A549 (cell line): ENCODE measurements around the gene BABAM2. TPM values are rescaled to one million over a fixed set of nuclear protein-coding genes. Genes with fewer than 3 reads are reported as not detected.
A peak's percentile ranks its signal among the peaks of the same experiment; 100 is the strongest.

Experiments used
- ATAC-seq, 2 experiments: fragments of 200-7000 bp in 1 of 2; fragments of >200 bp in 1 of 2; cut with Nextera tagmentation in 1 of 2; cut with Tn5 transposase in 1 of 2; 3 replicates each; pipeline versions ENCODE4 v1.8.0 to v1.9.1; 2018 to 2020; ENCODE audit warnings: mild to moderate bottlenecking in 1 of 2, moderate library complexity in 1 of 2
- CTCF ChIA-PET: fragments of 300-600 bp; sonication (Branson Sonifier 250); formaldehyde crosslinking; extraction: SDS; loops from one replicate; lab custom pipeline; 2021; ENCODE audit warnings: antibody characterized with exemption, inconsistent platforms; lab: Yijun Ruan, JAX
- POLR2A ChIA-PET: fragments of 350-600 bp; formaldehyde crosslinking; extraction: SDS; loops from one replicate; lab custom pipeline; 2021; ENCODE audit warnings: antibody characterized with exemption, inconsistent platforms; lab: Yijun Ruan, JAX
- DNase-seq, 2 experiments: peaks; one replicate each; pipeline versions ENCODE4 v3.0.0 to v3.0.0-alpha.2; 2011 to 2016; ENCODE audit warnings: low read depth in 1 of 2, low spot score in 1 of 2
- FAIRE-seq: peaks from 2 replicates; lab custom pipeline; 2011; peaks lifted over from hg19 to GRCh38; lab: Jason Lieb, UNC
- H3K27ac ChIP-seq, 2 experiments: fragments of >200 bp; sonication (Bioruptor Twin); formaldehyde crosslinking; 3 replicates each; pipeline ENCODE4 v1.5.1; 2016 to 2017
- H3K4me1 ChIP-seq: fragments of >200 bp; sonication (Bioruptor Twin); formaldehyde crosslinking; 3 replicates; pipeline ENCODE4 v1.6.1; 2016
- H3K4me2 ChIP-seq: fragments of >200 bp; sonication (Bioruptor Twin); formaldehyde crosslinking; 3 replicates; pipeline ENCODE4 v1.6.1; 2016
- H3K4me3 ChIP-seq: fragments of >200 bp; sonication (Bioruptor Twin); formaldehyde crosslinking; 3 replicates; pipeline ENCODE4 v1.5.1; 2016
- H3K9me3 ChIP-seq: fragments of >200 bp; sonication (Bioruptor Twin); formaldehyde crosslinking; 3 replicates; pipeline ENCODE4 v1.6.1; 2016
- BHLHE40 ChIP-seq: IDR thresholded peaks from 2 replicates; pipeline ENCODE4 v1.6.1; 2012; ENCODE audit warnings: low read depth, low read length, inconsistent platforms
- CBX2 ChIP-seq: fragments of 200-600 bp; sonication (generic); IDR thresholded peaks from 2 replicates; pipeline ENCODE4 v1.6.1; 2016; ENCODE audit warnings: low read depth, mild to moderate bottlenecking, borderline replicate concordance
- CBX8 ChIP-seq: fragments of 200-600 bp; sonication (generic); IDR thresholded peaks from 2 replicates; pipeline ENCODE4 v1.6.1; 2016
- CHD2 ChIP-seq: fragments of 150-350 bp; IDR thresholded peaks from 2 replicates; pipeline ENCODE4 v1.6.1; 2014; ENCODE audit warnings: low read length; ENCODE audit not compliant: partially characterized antibody
- CHD4 ChIP-seq: fragments of 200-600 bp; sonication (generic); IDR thresholded peaks from 2 replicates; pipeline ENCODE4 v1.6.1; 2016; ENCODE audit warnings: antibody characterized with exemption, mild to moderate bottlenecking, borderline replicate concordance
- CTCF ChIP-seq: fragments of >200 bp; sonication (Bioruptor Twin); formaldehyde crosslinking; IDR thresholded peaks from 3 replicates; pipeline ENCODE4 v1.5.1; 2016
- E2F6 ChIP-seq: IDR thresholded peaks from 2 replicates; pipeline ENCODE4 v1.6.1; 2012; ENCODE audit warnings: low read depth, borderline replicate concordance
- ELK1 ChIP-seq: fragments of 150-350 bp; IDR thresholded peaks from 2 replicates; pipeline ENCODE4 v1.6.1; 2014; ENCODE audit warnings: low read depth, mild to moderate bottlenecking, low read length
- FOSB ChIP-seq: fragments of 250-450 bp; sonication (Bioruptor Pico); IDR thresholded peaks from 2 replicates; pipeline ENCODE4 v1.5.0; 2020; ENCODE audit warnings: mild to moderate bottlenecking, moderate library complexity
- FOSL2 ChIP-seq, 2 experiments: fragments of 450-650 bp in 1 of 2; fragments of >200 bp in 1 of 2; sonication (Bioruptor Twin) in 1 of 2; formaldehyde crosslinking; IDR thresholded peaks; 2 replicates each; pipeline versions ENCODE4 v1.5.0 to v1.6.1; 2016 to 2020; ENCODE audit warnings: mild to moderate bottlenecking in 1 of 2, moderate library complexity in 1 of 2
- HES2 ChIP-seq: fragments of >200 bp; sonication (Bioruptor Twin); formaldehyde crosslinking; IDR thresholded peaks from 2 replicates; pipeline ENCODE4 v1.6.1; 2016
- HOXB13 ChIP-seq: fragments of 250-450 bp; sonication (Bioruptor Pico); IDR thresholded peaks from 2 replicates; pipeline ENCODE4 v1.5.0; 2020; ENCODE audit warnings: low read depth, mild to moderate bottlenecking, moderate library complexity
- JUN ChIP-seq, 2 experiments: fragments of >200 bp; sonication (Bioruptor Twin); formaldehyde crosslinking; IDR thresholded peaks; 2 replicates in 1 of 2; 3 replicates in 1 of 2; pipeline ENCODE4 v1.6.1; 2016 to 2017
- KDM5A ChIP-seq: fragments of 200-600 bp; sonication (generic); IDR thresholded peaks from 2 replicates; pipeline ENCODE4 v1.6.1; 2016; ENCODE audit warnings: antibody characterized with exemption, mild to moderate bottlenecking
- MAFK ChIP-seq: fragments of 450-650 bp; IDR thresholded peaks from 2 replicates; pipeline ENCODE4 v1.6.1; 2014; ENCODE audit not compliant: partially characterized antibody
- MYC ChIP-seq: IDR thresholded peaks from 2 replicates; pipeline ENCODE4 v1.6.1; 2012; ENCODE audit warnings: mild to moderate bottlenecking, inconsistent platforms, low read length, improper control_type of control experiment, borderline replicate concordance
- NFE2L2 ChIP-seq: fragments of 150-350 bp; conservative IDR thresholded peaks from 2 replicates; pipeline ENCODE4 v1.6.1; 2014; ENCODE audit warnings: low read length
- NPAS2 ChIP-seq: fragments of 250-450 bp; sonication (Bioruptor Pico); IDR thresholded peaks from 2 replicates; pipeline ENCODE4 v1.8.0; 2022; ENCODE audit warnings: mild to moderate bottlenecking, moderate library complexity, borderline replicate concordance
- PBX3 ChIP-seq: IDR thresholded peaks from 2 replicates; pipeline ENCODE4 v1.6.1; 2012
- POLR2A ChIP-seq: IDR thresholded peaks from 2 replicates; pipeline ENCODE4 v1.6.1; 2012; ENCODE audit warnings: mild to moderate bottlenecking, low read length
- POLR2AphosphoS2 ChIP-seq: conservative IDR thresholded peaks from 2 replicates; pipeline ENCODE4 v1.6.1; 2012; ENCODE audit warnings: low read length, improper control_type of control experiment, inconsistent platforms
- RNF2 ChIP-seq: fragments of 200-600 bp; sonication (generic); IDR thresholded peaks from 2 replicates; pipeline ENCODE4 v1.6.1; 2016; ENCODE audit warnings: low read depth, mild to moderate bottlenecking, antibody characterized with exemption, moderate library complexity, borderline replicate concordance
- TP53 ChIP-seq: fragments of 250-450 bp; sonication (Bioruptor Pico); IDR thresholded peaks from 2 replicates; pipeline ENCODE4 v1.5.0; 2021; ENCODE audit warnings: mild to moderate bottlenecking, moderate library complexity
- USF2 ChIP-seq: fragments of 450-650 bp; IDR thresholded peaks from 2 replicates; pipeline ENCODE4 v1.6.1; 2014; ENCODE audit warnings: antibody characterized with exemption
- ZC3H11A ChIP-seq: fragments of 450-650 bp; IDR thresholded peaks from 2 replicates; pipeline ENCODE4 v1.6.1; 2014; ENCODE audit warnings: antibody characterized with exemption, mild to moderate bottlenecking
- ZFP36 ChIP-seq: fragments of 450-650 bp; IDR thresholded peaks from 2 replicates; pipeline ENCODE4 v1.6.1; 2014; ENCODE audit warnings: borderline replicate concordance; ENCODE audit not compliant: partially characterized antibody
- ZSCAN20 ChIP-seq: fragments of 250-450 bp; sonication (Bioruptor Pico); IDR thresholded peaks from 2 replicates; pipeline ENCODE4 v1.8.0; 2022; ENCODE audit warnings: mild to moderate bottlenecking, moderate library complexity
- WGBS: methylation state at CpG from one replicate; pipeline ENCODE4 v1.1.6; 2017; ENCODE audit errors: missing lambda C conversion rate; 5-methylcytosine and 5-hydroxymethylcytosine counted together
- polyA plus RNA-seq, 4 experiments: library from polyadenylated mRNA; depleted of rRNA in 3 of 4; stranded (reverse); fragments of >200 nt; fragmentation: RNase III in 1 of 4; extraction: RNeasy Plus Mini Kit Qiagen cat#74134 plus additional on column Dnase treatment in 1 of 4; gene quantifications; 2 replicates in 3 of 4; 3 replicates in 1 of 4; pipeline ENCODE4 v1.2.3, GENCODE V29; 2011 to 2017

Gene BABAM2
- polyA plus RNA-seq, 2 of the 4 experiments (the other 2 are of a cell fraction) = 53.7 to 78.4 TPM

- POLR2A ChIA-PET = no interaction called here
- Histone ChIP-seq H3K9me3 (no peaks in the 10 kb centered on the region), H3K4me2 (no peak overlapping the region), H3K4me1 (peaks cover 29% of the 10 kb centered on the region), H3K27ac (peak overlapping the region in 1 of 2 experiments; percentile 77; a peak in 3 of 6 replicates), H3K4me3 (no peak overlapping the region)
- no peak for ATAC-seq
- TF ChIP-seq ELK1 (no peak), CBX8 (no peak), PBX3 (no peak), ZFP36 (no peak), MAFK (no peak), JUN (IDR thresholded peaks at IDR 0.05) (no peak), CHD4 (no peak), HOXB13 (no peak), CHD2 (no peak), NFE2L2 (no peak), BHLHE40 (no peak), NPAS2 (CRISPR knock-in tag) (no peak), FOSL2 (IDR thresholded peaks at IDR 0.05) (no peak), FOSL2 (CRISPR knock-in tag; IDR thresholded peaks at IDR 0.05) (no peak), HES2 (no peak), RNF2 (no peak), MYC (no peak), E2F6 (no peak)
- no peak for FAIRE-seq
- WGBS = 90% methylated on average over 10 of the region's 10 CpGs
- DNase-seq = no peak
- CTCF ChIA-PET = interaction anchor here (0.8 to 1.6 kb wide), 3 partner anchors 10 to 25 kb away, joined by 3 to 7 read pairs (median 3); no protein-coding TSS in a partner anchor
Measured at GRCh38 chr2:28366149-28366495, 475.6 kb downstream of the BABAM2 start.

GRCh38 chr2:28366496-28367282, 476.2 kb downstream of the BABAM2 start:
- POLR2A ChIA-PET = no interaction called here
- H3K27ac ChIP-seq = peak overlapping the region in 1 of 2 experiments; percentile 77; a peak in 3 of 6 replicates
- TF ChIP-seq ELK1 = no peak
- TF ChIP-seq ZC3H11A = no peak
- TF ChIP-seq TP53 (CRISPR knock-in tag) = no peak
- TF ChIP-seq KDM5A = no peak
- TF ChIP-seq POLR2AphosphoS2 = no peak
- TF ChIP-seq POLR2A = no peak
- no peak for TF ChIP-seq ZFP36
- no peak for TF ChIP-seq CHD4
- TF ChIP-seq ZSCAN20 = no peak
- TF ChIP-seq USF2 = no peak
- no peak for TF ChIP-seq CTCF
- no peak for TF ChIP-seq NPAS2 (CRISPR knock-in tag)
- no peak for TF ChIP-seq RNF2
- no peak for TF ChIP-seq CBX2
- no peak for TF ChIP-seq FOSB (CRISPR knock-in tag)
- TF ChIP-seq HOXB13 = no peak
- CTCF ChIA-PET = interaction anchor here (0.8 to 1.6 kb wide), 3 partner anchors 10 to 24 kb away, joined by 3 to 7 read pairs (median 3); no protein-coding TSS in a partner anchor
- FAIRE-seq (no peak), DNase-seq (no peak), ATAC-seq (peak in 1 of 2 experiments; percentile 25; a peak in 3 of 6 replicates)
- H3K4me1 ChIP-seq = peaks cover 27% of the 10 kb centered on the region
- H3K4me2 ChIP-seq = no peak overlapping the region
- H3K4me3 ChIP-seq = no peak overlapping the region
- H3K9me3 ChIP-seq = no peaks in the 10 kb centered on the region
- WGBS = 72% methylated on average over 19 of the region's 19 CpGs
